AG10803 (cell line): ENCODE data around the gene CARD11.

Source experiments
- DNase-seq: peaks from one replicate; pipeline ENCODE4 v3.0.0; 2010; ENCODE audit warnings: low read depth
- H3K4me3 ChIP-seq: 2 replicates; pipeline ENCODE4 v1.5.1; 2011; ENCODE audit warnings: mild to moderate bottlenecking, low read length, control low read depth
- CTCF ChIP-seq: conservative IDR thresholded peaks from 2 replicates; pipeline ENCODE4 v1.5.1; 2011; ENCODE audit warnings: mild to moderate bottlenecking, low read length, control low read depth, inconsistent platforms

CARD11 gene

GRCh38 chr7:2927592-2927991, 116.1 kb downstream of the CARD11 start:
- H3K4me3 ChIP-seq = no peak overlapping the region
- no peak for DNase-seq
- TF ChIP-seq CTCF = no peak

- H3K4me3 ChIP-seq = no peak overlapping the region
- DNase-seq = no peak
- TF ChIP-seq CTCF = no peak
Measured at GRCh38 chr7:2926896-2927405, 116.7 kb downstream of the CARD11 start.

GRCh38 chr7:2926120-2926895, 117.4 kb downstream of the CARD11 start:
- no peak for TF ChIP-seq CTCF
- H3K4me3 ChIP-seq = no peak overlapping the region
- DNase-seq = no peak

GRCh38 chr7:2924866-2925840, 118.5 kb downstream of the CARD11 start:
- TF ChIP-seq CTCF = no peak
- H3K4me3 ChIP-seq = no peak overlapping the region
- DNase-seq = no peak

- no peak overlapping the region for H3K4me3 ChIP-seq
- DNase-seq = no peak
- no peak for TF ChIP-seq CTCF
Measured at GRCh38 chr7:2923886-2924574, 119.6 kb downstream of the CARD11 start.

- H3K4me3 ChIP-seq = no peak overlapping the region
- no peak for TF ChIP-seq CTCF
- DNase-seq = no peak
Measured at GRCh38 chr7:2923291-2923781, 120.3 kb downstream of the CARD11 start.
